Ishikawa (cell line): ENCODE data around the gene RNF213.

Source experiments
- CEBPB ChIP-seq: IDR thresholded peaks from 2 replicates; pipeline ENCODE4 v1.6.1; 2012
- CREB1 ChIP-seq: IDR thresholded peaks from 2 replicates; pipeline ENCODE4 v1.6.1; 2012; ENCODE audit warnings: low read depth
- EGR1 ChIP-seq: IDR thresholded peaks from 2 replicates; pipeline ENCODE4 v1.6.1; 2012
- EP300 ChIP-seq: IDR thresholded peaks from 2 replicates; pipeline ENCODE4 v1.6.1; 2012; ENCODE audit warnings: borderline replicate concordance
- FOXM1 ChIP-seq: IDR thresholded peaks from 2 replicates; pipeline ENCODE4 v1.6.1; 2012; ENCODE audit warnings: low read depth, borderline replicate concordance
- NFIC ChIP-seq: IDR thresholded peaks from 2 replicates; pipeline ENCODE4 v1.6.1; 2012
- RAD21 ChIP-seq: IDR thresholded peaks from 2 replicates; pipeline ENCODE4 v1.6.1; 2012; ENCODE audit warnings: low read depth
- TAF1 ChIP-seq: IDR thresholded peaks from 2 replicates; pipeline ENCODE4 v1.6.1; 2012; ENCODE audit warnings: low read depth, mild to moderate bottlenecking
- TCF12 ChIP-seq: IDR thresholded peaks from 2 replicates; pipeline ENCODE4 v1.6.1; 2012; ENCODE audit warnings: low read depth
- TEAD4 ChIP-seq: IDR thresholded peaks from 2 replicates; pipeline ENCODE4 v1.6.1; 2012
- YY1 ChIP-seq: IDR thresholded peaks from 2 replicates; pipeline ENCODE4 v1.6.1; 2012; ENCODE audit warnings: low read depth
- ZBTB7A ChIP-seq: IDR thresholded peaks from 2 replicates; pipeline ENCODE4 v1.6.1; 2012; ENCODE audit warnings: low read depth
- TF ChIP-seq, protein P1 (sequence below): IDR thresholded peaks from 2 replicates; pipeline ENCODE4 v1.6.1; 2012
- TF ChIP-seq, protein P2 (sequence below): IDR thresholded peaks from 2 replicates; pipeline ENCODE4 v1.6.1; 2012
- TF ChIP-seq, protein P3 (sequence below): IDR thresholded peaks from 2 replicates; pipeline ENCODE4 v1.6.1; 2012; ENCODE audit warnings: low read depth, mild to moderate bottlenecking

The RNF213 gene

DNA sequence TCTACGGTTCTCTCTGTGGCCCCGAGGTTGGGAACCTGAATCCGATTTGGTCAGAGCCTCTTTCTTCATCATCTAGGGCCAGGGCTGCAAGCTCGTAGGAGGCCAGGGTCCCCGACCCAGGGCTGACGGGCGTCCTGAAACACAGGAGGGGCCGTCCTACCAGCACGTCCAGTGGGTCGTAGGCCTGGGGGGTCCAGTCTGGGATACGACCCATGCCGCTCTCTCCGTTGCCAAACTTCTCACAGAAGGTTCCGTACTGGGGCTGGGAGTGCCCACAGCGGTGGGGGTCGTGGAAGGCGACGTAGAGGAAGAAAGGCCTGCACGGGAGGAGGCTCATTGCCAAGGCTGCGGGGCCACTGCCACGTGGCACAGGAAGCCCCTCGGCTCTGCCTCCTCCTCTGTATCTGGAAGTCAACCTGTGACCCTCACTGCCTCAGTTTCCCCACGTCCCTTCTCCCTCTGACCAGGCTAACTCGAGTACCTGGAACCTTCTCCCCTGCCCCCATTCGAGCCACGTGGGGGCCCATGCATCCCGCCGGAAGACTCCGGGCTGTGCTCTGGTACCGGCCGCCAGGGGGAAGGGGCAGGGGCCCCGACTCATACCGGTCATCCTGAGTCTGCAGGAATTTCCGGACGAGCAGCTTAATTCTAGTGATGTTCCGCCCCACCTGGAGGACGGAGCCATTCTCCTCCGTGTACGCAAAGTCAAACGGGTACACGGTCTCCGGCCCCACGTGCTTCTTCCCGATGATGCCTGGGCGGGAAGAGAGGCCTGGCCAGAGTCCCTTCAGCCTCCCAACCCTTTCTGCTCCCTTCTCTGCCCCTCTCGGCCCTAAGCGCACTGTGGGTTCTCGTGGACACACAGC, 46.4 kb upstream of the RNF213 start:
- no peak for TF ChIP-seq FOXM1
- TF ChIP-seq, protein P1, sequence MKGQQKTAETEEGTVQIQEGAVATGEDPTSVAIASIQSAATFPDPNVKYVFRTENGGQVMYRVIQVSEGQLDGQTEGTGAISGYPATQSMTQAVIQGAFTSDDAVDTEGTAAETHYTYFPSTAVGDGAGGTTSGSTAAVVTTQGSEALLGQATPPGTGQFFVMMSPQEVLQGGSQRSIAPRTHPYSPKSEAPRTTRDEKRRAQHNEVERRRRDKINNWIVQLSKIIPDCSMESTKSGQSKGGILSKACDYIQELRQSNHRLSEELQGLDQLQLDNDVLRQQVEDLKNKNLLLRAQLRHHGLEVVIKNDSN = no peak
- TF ChIP-seq ZBTB7A = no peak
- TF ChIP-seq EP300 = no peak
- no peak for TF ChIP-seq TAF1
- TF ChIP-seq EGR1 = no peak
- TF ChIP-seq CREB1 = no peak
- no peak for TF ChIP-seq TCF12
- TF ChIP-seq, protein P2, sequence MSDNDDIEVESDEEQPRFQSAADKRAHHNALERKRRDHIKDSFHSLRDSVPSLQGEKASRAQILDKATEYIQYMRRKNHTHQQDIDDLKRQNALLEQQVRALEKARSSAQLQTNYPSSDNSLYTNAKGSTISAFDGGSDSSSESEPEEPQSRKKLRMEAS = no peak
- TF ChIP-seq, protein P3, sequence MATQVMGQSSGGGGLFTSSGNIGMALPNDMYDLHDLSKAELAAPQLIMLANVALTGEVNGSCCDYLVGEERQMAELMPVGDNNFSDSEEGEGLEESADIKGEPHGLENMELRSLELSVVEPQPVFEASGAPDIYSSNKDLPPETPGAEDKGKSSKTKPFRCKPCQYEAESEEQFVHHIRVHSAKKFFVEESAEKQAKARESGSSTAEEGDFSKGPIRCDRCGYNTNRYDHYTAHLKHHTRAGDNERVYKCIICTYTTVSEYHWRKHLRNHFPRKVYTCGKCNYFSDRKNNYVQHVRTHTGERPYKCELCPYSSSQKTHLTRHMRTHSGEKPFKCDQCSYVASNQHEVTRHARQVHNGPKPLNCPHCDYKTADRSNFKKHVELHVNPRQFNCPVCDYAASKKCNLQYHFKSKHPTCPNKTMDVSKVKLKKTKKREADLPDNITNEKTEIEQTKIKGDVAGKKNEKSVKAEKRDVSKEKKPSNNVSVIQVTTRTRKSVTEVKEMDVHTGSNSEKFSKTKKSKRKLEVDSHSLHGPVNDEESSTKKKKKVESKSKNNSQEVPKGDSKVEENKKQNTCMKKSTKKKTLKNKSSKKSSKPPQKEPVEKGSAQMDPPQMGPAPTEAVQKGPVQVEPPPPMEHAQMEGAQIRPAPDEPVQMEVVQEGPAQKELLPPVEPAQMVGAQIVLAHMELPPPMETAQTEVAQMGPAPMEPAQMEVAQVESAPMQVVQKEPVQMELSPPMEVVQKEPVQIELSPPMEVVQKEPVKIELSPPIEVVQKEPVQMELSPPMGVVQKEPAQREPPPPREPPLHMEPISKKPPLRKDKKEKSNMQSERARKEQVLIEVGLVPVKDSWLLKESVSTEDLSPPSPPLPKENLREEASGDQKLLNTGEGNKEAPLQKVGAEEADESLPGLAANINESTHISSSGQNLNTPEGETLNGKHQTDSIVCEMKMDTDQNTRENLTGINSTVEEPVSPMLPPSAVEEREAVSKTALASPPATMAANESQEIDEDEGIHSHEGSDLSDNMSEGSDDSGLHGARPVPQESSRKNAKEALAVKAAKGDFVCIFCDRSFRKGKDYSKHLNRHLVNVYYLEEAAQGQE = no peak
- TF ChIP-seq CEBPB = no peak
- no peak for TF ChIP-seq RAD21
- TF ChIP-seq YY1 = no peak
- TF ChIP-seq NFIC = no peak
- no peak for TF ChIP-seq TEAD4

DNA sequence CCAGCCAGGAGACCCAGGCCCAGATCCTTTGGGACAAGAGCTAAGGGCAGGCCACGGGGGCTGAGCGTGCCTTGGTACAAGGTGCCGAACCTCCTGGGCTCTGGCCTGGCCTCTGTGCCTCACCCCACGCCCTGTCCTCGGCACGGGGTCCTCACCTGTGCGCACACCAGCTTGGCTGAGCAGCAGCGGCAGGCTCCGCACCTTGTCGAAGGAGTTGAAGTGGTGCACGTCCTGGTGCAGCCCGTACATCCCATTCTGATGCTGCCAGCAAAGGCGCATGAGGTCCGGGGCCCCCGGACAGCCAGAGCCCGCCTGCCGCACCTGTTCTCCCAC, 45.8 kb upstream of the RNF213 start:
- TF ChIP-seq EGR1 (no peak), TEAD4 (no peak), NFIC (no peak), ZBTB7A (no peak), TCF12 (no peak)

DNA sequence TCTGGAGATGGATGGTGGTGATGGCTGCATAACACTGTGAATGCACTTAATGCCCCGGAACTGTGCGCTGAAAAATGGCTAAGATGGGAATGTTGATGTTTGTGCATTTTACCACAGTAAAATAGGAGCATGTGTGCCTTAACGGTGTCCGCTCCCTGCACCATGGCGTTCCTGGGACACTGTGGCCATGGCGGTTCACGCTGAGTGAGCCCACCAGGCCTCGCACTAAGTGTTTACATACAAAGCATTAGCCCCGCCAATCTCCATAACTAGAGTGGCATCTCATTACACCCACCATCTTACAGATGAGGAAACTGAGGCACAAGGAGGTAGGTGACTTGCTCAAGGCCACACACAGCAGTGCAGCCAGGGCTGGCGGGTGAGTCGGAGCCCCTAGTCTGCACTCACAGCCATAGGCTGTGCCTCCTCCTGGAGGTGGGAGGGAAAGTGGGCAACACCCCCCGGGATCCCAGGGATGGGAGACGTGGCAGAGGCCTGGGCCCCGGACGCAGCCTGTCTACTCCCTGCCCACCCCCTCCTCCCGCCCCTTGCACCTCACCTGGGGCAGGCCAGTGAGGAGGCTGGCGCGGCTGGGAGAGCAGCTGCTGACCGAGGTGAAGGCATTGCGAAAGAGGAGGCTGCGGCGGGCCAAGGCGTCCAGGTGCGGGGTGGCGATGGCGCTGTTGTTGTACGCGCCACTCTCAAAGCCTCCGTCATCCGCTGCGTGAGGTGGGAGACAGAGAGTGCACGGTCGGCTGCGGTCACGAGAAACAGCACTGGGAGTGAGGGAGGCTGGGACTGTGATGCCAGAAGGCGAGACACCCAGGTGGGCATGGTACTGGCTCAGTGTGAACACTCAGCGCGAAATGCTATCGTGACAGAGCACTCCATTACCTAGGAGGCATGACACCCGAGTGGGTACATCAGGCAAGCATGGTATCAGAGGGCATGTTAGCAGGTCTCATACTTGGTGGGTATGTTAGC, 43.9 kb upstream of the RNF213 start:
- TF ChIP-seq FOXM1 (no peak), EGR1 (no peak), ZBTB7A (no peak), TEAD4 (no peak), CREB1 (no peak), TAF1 (no peak), EP300 (no peak), NFIC (no peak), RAD21 (no peak), TCF12 (no peak), YY1 (no peak)
- TF ChIP-seq, protein P3 = no peak
- TF ChIP-seq, protein P2 = no peak
- TF ChIP-seq, protein P1 = no peak

DNA sequence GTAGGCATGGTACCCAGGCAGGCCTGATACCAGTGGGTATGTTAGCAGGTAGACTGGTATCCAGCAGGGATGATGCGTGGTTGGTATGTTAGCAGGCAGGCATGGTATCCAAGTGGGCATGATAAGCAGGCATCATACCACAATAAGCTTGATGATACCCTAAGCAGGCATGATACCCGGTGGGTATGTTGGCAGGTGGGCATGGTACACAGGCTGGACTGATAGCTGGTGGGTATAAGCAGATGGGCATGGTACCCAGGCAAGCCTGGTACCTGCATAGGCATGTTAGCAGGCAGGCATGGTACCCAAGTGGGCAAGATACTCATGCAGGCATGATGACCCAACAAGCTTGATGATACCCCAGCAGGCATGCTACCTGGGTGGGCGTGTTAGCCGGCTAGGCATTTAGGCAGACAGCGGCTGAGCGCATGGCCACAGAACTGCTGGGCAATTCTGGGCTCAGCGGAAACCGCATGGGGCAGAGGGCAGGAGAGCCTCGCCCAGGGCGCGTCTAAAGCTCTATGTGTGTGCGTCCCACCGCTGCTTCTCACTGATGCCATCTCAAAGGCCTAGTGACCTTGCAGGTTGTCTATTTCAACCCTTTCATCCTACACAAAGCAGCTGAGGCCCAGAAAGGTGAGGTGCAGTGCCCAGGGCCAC, 42.8 kb upstream of the RNF213 start:
- no peak for TF ChIP-seq TCF12
- TF ChIP-seq, protein P2 = no peak
- no peak for TF ChIP-seq TEAD4
- TF ChIP-seq RAD21 = no peak
- no peak for TF ChIP-seq EGR1
- no peak for TF ChIP-seq NFIC

DNA sequence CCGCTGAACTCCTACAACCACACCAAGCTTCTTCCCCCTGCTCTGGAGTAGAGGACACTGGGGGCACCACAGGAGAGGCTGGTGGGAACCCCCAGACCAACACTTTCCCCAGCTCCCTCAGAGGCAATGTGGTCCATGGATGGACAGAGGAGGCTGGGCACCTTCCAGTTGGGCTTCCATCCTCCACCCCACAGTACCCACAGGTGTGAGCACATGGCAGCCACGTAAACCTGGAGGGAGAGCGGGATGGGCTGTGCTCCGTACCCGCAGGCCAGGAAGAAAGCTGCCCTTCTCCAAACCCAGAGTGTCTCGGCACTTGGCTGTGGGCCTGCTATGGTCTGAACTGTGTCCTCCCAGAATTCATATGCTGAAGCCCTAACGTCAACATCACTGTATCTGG, 42.3 kb upstream of the RNF213 start:
- TF ChIP-seq, protein P1 = no peak
- TF ChIP-seq CEBPB = no peak
